SU-DHL-6 (cell line): ENCODE measurements around the gene CECR2.

Experiments
- EZH2phosphoT487 ChIP-seq: fragments of 200-600 bp; sonication (generic), shearing (Covaris generic); conservative IDR thresholded peaks from 2 replicates; pipeline ENCODE4 v1.6.1; 2018; ENCODE audit warnings: mild to moderate bottlenecking, antibody characterized with exemption, low read length, moderate library complexity, mixed read lengths
- TF ChIP-seq, protein P1 (sequence below): fragments of 200-600 bp; sonication (generic); IDR thresholded peaks from one replicate; pipeline ENCODE4 v1.5.1; 2017; ENCODE audit warnings: antibody characterized with exemption, mild to moderate bottlenecking, low read length, moderate library complexity; ENCODE audit not compliant: insufficient read depth, poor library complexity, severe bottlenecking

DNA sequence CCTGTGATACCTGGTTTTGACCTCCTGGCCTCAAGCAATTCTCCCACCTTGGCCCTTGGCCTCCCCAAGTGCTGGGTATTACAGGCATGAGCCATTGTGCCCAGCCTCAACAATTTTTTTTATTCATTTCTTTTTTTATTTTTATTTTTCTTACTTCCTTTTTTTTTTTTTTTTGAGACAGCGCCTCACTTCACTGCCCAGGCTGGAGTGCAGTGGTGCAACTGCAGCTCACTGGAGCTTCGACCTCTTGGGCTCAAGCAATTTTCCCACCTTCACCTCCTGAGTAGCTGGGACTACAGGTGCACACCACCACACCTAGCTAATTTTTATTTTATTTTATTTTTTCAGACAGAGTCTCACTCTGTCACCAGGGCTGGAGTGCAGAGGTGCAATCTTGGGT is 25.5 kb upstream of the CECR2 start:
- TF ChIP-seq, protein P1, sequence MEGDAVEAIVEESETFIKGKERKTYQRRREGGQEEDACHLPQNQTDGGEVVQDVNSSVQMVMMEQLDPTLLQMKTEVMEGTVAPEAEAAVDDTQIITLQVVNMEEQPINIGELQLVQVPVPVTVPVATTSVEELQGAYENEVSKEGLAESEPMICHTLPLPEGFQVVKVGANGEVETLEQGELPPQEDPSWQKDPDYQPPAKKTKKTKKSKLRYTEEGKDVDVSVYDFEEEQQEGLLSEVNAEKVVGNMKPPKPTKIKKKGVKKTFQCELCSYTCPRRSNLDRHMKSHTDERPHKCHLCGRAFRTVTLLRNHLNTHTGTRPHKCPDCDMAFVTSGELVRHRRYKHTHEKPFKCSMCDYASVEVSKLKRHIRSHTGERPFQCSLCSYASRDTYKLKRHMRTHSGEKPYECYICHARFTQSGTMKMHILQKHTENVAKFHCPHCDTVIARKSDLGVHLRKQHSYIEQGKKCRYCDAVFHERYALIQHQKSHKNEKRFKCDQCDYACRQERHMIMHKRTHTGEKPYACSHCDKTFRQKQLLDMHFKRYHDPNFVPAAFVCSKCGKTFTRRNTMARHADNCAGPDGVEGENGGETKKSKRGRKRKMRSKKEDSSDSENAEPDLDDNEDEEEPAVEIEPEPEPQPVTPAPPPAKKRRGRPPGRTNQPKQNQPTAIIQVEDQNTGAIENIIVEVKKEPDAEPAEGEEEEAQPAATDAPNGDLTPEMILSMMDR, result no peak
- TF ChIP-seq EZH2phosphoT487, result no peak
